Neural cell (in vitro differentiated cells): Measurements from ENCODE around the gene IGF2R. TPM values are rescaled to one million over a fixed set of nuclear protein-coding genes. Genes with fewer than 3 reads are reported as not detected.

Source experiments
- H2AFZ ChIP-seq: fragments of 200-600, 300-800 bp; sonication (generic), shearing (Covaris generic); 2 replicates; pipeline ENCODE4 v1.6.0; 2014; ENCODE audit warnings: low read depth, mild to moderate bottlenecking, antibody characterized with exemption, low read length, moderate library complexity
- H3F3A ChIP-seq: fragments of 200-600 bp; shearing (Covaris generic); 2 replicates; pipeline ENCODE4 v1.6.1; 2016; ENCODE audit warnings: mild to moderate bottlenecking, moderate library complexity, mixed read lengths, antibody characterized with exemption, low read length; ENCODE audit not compliant: insufficient read depth, poor library complexity, severe bottlenecking
- H3K27ac ChIP-seq: fragments of 200-600, 300-800 bp; sonication (generic), shearing (Covaris generic); 2 replicates; pipeline ENCODE4 v1.5.1; 2014; ENCODE audit warnings: mild to moderate bottlenecking, low read length, moderate library complexity
- H3K27me3 ChIP-seq: fragments of 300-800, 200-600 bp; sonication (generic), shearing (Covaris generic); 2 replicates; pipeline ENCODE4 v1.6.0; 2014; ENCODE audit warnings: mild to moderate bottlenecking, low read depth, low read length, moderate library complexity; ENCODE audit not compliant: insufficient read depth
- H3K36me3 ChIP-seq: fragments of 300-800, 200-600 bp; sonication (generic), shearing (Covaris generic); 2 replicates; pipeline ENCODE4 v1.5.1; 2014; ENCODE audit warnings: mild to moderate bottlenecking, antibody characterized with exemption, low read length, moderate library complexity; ENCODE audit not compliant: insufficient read depth
- H3K4me2 ChIP-seq: fragments of 300-800, 200-600 bp; sonication (generic), shearing (Covaris generic); 2 replicates; pipeline ENCODE4 v1.6.0; 2014; ENCODE audit warnings: mild to moderate bottlenecking, low read length
- H3K4me3 ChIP-seq: fragments of 300-800, 200-600 bp; sonication (generic), shearing (Covaris generic); 2 replicates; pipeline ENCODE4 v1.5.1; 2014; ENCODE audit warnings: mild to moderate bottlenecking, low read length, moderate library complexity
- H3K79me2 ChIP-seq: fragments of 200-600 bp; shearing (Covaris generic); replicated peaks from 2 replicates; pipeline ENCODE4 v1.6.0; 2014; ENCODE audit warnings: mild to moderate bottlenecking, low read length, moderate library complexity; ENCODE audit not compliant: insufficient read depth
- H3K9ac ChIP-seq: fragments of 300-800, 200-600 bp; sonication (generic), shearing (Covaris generic); 2 replicates; pipeline ENCODE4 v1.6.1; 2016; ENCODE audit warnings: mild to moderate bottlenecking, low read length, mixed read lengths
- H3K9me2 ChIP-seq: fragments of 200-600 bp; shearing (Covaris generic); 2 replicates; pipeline ENCODE4 v1.6.1; 2016; ENCODE audit warnings: mild to moderate bottlenecking, low read length, mixed read lengths; ENCODE audit not compliant: insufficient read depth
- H3K9me3 ChIP-seq: fragments of 200-600, 300-800 bp; sonication (generic), shearing (Covaris generic); 2 replicates; pipeline ENCODE4 v1.6.1; 2016; ENCODE audit warnings: mild to moderate bottlenecking, mixed run types, low read length, moderate library complexity, mixed read lengths
- H4K20me1 ChIP-seq: fragments of 200-600 bp; shearing (Covaris generic); 2 replicates; pipeline ENCODE4 v1.6.1; 2016; ENCODE audit warnings: mild to moderate bottlenecking, mixed run types; ENCODE audit not compliant: insufficient read depth
- EP300 ChIP-seq: fragments of 450-650 bp; conservative IDR thresholded peaks from 2 replicates; pipeline ENCODE4 v1.6.1; 2014; ENCODE audit warnings: antibody characterized with exemption, mild to moderate bottlenecking, moderate library complexity; ENCODE audit not compliant: poor library complexity, severe bottlenecking
- EZH2 ChIP-seq: fragments of 200-600, 300-800 bp; shearing (Covaris generic), sonication (generic); IDR thresholded peaks from 2 replicates; pipeline ENCODE4 v1.6.1; 2014; ENCODE audit warnings: antibody characterized with exemption, low read length, borderline replicate concordance, mild to moderate bottlenecking; ENCODE audit not compliant: insufficient read depth, poor library complexity, severe bottlenecking
- MXI1 ChIP-seq: fragments of 450-650 bp; conservative IDR thresholded peaks from 2 replicates; pipeline ENCODE4 v1.6.1; 2014; ENCODE audit warnings: antibody characterized with exemption, mild to moderate bottlenecking; ENCODE audit not compliant: poor library complexity, severe bottlenecking
- POLR2AphosphoS5 ChIP-seq: IDR thresholded peaks from 2 replicates; pipeline ENCODE4 v1.6.1; 2012
- RAD21 ChIP-seq: fragments of 450-650 bp; conservative IDR thresholded peaks from 2 replicates; pipeline ENCODE4 v1.6.1; 2014; ENCODE audit warnings: antibody characterized with exemption, mild to moderate bottlenecking, moderate library complexity
- SMC3 ChIP-seq: fragments of 450-650 bp; conservative IDR thresholded peaks from 2 replicates; pipeline ENCODE4 v1.6.1; 2014; ENCODE audit warnings: antibody characterized with exemption, mild to moderate bottlenecking, moderate library complexity; ENCODE audit not compliant: poor library complexity
- TAF1 ChIP-seq: IDR thresholded peaks from 2 replicates; pipeline ENCODE4 v1.6.1; 2012; ENCODE audit warnings: low read depth
- polyA minus RNA-seq: library from RNA; depleted of rRNA, polyadenylated mRNA; stranded (reverse); fragments of >200 nt; gene quantifications from 2 replicates; pipeline ENCODE4 v1.2.3, GENCODE V29; 2014
- polyA plus RNA-seq: library from polyadenylated mRNA; depleted of rRNA; stranded (reverse); fragments of >200 nt; gene quantifications from 2 replicates; pipeline ENCODE4 v1.2.3, GENCODE V29; 2014
- TF ChIP-seq, protein P1 (sequence below): fragments of 450-650 bp; IDR thresholded peaks from 2 replicates; pipeline ENCODE4 v1.5.1; 2014; ENCODE audit warnings: antibody characterized with exemption, mild to moderate bottlenecking, moderate library complexity; ENCODE audit not compliant: poor library complexity, severe bottlenecking
- TF ChIP-seq, protein P2 (sequence below): IDR thresholded peaks from 2 replicates; pipeline ENCODE4 v1.6.1; 2012; ENCODE audit warnings: borderline replicate concordance

IGF2R gene, protein sequence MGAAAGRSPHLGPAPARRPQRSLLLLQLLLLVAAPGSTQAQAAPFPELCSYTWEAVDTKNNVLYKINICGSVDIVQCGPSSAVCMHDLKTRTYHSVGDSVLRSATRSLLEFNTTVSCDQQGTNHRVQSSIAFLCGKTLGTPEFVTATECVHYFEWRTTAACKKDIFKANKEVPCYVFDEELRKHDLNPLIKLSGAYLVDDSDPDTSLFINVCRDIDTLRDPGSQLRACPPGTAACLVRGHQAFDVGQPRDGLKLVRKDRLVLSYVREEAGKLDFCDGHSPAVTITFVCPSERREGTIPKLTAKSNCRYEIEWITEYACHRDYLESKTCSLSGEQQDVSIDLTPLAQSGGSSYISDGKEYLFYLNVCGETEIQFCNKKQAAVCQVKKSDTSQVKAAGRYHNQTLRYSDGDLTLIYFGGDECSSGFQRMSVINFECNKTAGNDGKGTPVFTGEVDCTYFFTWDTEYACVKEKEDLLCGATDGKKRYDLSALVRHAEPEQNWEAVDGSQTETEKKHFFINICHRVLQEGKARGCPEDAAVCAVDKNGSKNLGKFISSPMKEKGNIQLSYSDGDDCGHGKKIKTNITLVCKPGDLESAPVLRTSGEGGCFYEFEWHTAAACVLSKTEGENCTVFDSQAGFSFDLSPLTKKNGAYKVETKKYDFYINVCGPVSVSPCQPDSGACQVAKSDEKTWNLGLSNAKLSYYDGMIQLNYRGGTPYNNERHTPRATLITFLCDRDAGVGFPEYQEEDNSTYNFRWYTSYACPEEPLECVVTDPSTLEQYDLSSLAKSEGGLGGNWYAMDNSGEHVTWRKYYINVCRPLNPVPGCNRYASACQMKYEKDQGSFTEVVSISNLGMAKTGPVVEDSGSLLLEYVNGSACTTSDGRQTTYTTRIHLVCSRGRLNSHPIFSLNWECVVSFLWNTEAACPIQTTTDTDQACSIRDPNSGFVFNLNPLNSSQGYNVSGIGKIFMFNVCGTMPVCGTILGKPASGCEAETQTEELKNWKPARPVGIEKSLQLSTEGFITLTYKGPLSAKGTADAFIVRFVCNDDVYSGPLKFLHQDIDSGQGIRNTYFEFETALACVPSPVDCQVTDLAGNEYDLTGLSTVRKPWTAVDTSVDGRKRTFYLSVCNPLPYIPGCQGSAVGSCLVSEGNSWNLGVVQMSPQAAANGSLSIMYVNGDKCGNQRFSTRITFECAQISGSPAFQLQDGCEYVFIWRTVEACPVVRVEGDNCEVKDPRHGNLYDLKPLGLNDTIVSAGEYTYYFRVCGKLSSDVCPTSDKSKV (N-terminal part only)
- polyA plus RNA-seq (15.0 and 22.6 TPM in 2 replicates), polyA minus RNA-seq (70.0 and 72.6 TPM in 2 replicates)

DNA sequence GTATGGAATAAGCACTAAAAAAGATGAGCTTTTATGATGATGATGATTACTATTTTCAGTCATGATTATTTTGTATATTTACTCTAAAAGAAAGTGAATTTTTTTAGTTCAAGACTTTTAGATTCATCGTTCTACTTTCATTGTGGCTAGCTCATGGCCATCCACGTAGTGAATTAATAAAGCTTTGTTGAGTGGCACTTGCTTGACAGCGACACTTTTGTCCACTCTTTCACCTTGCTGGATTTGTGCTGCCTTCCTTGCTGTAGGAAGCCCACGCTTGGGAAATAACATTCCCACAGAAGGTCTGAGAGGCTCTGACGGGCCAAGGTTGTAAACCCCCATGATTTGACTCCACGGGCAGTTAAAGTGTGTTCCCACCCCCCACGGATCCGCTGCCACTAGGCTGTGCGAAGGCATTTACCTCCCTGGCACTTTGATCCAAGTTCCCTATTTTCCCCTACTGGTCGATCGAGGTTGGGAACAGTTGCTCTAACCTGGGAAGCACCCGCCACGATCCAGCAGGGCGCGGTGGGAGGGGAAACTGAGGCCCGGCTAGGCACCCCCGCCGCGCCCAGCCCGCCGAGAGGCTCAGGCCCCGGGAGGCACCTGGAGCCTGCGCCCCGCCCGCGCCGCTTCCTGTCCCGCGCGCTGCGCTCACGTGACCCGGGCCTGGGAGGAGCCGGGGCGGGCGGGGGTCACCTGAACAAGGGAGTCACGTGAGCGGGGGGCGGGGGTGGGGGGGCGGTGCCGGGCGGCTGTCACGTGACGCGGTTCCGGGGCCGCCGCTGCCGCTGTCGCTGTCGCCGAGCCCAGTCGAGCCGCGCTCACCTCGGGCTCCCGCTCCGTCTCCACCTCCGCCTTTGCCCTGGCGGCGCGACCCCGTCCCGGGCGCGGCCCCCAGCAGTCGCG is at the start of gene IGF2R:
Gene IGF2R (plus strand): TSS at position 788 of the 909 bp plus-strand sequence. CDS start 165 bp downstream, outside the sequence.
- TF ChIP-seq, protein P1, sequence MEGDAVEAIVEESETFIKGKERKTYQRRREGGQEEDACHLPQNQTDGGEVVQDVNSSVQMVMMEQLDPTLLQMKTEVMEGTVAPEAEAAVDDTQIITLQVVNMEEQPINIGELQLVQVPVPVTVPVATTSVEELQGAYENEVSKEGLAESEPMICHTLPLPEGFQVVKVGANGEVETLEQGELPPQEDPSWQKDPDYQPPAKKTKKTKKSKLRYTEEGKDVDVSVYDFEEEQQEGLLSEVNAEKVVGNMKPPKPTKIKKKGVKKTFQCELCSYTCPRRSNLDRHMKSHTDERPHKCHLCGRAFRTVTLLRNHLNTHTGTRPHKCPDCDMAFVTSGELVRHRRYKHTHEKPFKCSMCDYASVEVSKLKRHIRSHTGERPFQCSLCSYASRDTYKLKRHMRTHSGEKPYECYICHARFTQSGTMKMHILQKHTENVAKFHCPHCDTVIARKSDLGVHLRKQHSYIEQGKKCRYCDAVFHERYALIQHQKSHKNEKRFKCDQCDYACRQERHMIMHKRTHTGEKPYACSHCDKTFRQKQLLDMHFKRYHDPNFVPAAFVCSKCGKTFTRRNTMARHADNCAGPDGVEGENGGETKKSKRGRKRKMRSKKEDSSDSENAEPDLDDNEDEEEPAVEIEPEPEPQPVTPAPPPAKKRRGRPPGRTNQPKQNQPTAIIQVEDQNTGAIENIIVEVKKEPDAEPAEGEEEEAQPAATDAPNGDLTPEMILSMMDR = peak; percentile 60
- TF ChIP-seq MXI1 = peak; percentile 64
- TF ChIP-seq TAF1 = no peak
- TF ChIP-seq POLR2AphosphoS5 = peak; percentile 90
- TF ChIP-seq, protein P2, sequence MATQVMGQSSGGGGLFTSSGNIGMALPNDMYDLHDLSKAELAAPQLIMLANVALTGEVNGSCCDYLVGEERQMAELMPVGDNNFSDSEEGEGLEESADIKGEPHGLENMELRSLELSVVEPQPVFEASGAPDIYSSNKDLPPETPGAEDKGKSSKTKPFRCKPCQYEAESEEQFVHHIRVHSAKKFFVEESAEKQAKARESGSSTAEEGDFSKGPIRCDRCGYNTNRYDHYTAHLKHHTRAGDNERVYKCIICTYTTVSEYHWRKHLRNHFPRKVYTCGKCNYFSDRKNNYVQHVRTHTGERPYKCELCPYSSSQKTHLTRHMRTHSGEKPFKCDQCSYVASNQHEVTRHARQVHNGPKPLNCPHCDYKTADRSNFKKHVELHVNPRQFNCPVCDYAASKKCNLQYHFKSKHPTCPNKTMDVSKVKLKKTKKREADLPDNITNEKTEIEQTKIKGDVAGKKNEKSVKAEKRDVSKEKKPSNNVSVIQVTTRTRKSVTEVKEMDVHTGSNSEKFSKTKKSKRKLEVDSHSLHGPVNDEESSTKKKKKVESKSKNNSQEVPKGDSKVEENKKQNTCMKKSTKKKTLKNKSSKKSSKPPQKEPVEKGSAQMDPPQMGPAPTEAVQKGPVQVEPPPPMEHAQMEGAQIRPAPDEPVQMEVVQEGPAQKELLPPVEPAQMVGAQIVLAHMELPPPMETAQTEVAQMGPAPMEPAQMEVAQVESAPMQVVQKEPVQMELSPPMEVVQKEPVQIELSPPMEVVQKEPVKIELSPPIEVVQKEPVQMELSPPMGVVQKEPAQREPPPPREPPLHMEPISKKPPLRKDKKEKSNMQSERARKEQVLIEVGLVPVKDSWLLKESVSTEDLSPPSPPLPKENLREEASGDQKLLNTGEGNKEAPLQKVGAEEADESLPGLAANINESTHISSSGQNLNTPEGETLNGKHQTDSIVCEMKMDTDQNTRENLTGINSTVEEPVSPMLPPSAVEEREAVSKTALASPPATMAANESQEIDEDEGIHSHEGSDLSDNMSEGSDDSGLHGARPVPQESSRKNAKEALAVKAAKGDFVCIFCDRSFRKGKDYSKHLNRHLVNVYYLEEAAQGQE = no peak
- no peak for TF ChIP-seq EP300
- peak; percentile 49 for TF ChIP-seq SMC3
- no peak for TF ChIP-seq EZH2
- TF ChIP-seq RAD21 = peak; percentile 33
- peaks cover 1% of the 10 kb centered on the region for H3K27me3 ChIP-seq
- peak within 1 kb of the TSS; percentile 98 for H2AFZ ChIP-seq

More for the DNA sequence above, at the start of gene IGF2R:
- peak within 1 kb of the TSS; percentile 37 for H3K27ac ChIP-seq
- H3K9me2 ChIP-seq = no peaks in the 10 kb centered on the region
- H3K9ac ChIP-seq = peak within 1 kb of the TSS; percentile 71
- peak within 1 kb of the TSS; percentile 85 for H3K4me3 ChIP-seq
- no peaks in the 10 kb centered on the region for H3K9me3 ChIP-seq
- no peaks in the 10 kb centered on the region for H3F3A ChIP-seq
- H4K20me1 ChIP-seq = peaks cover 6% of the 10 kb centered on the region
- peak within 1 kb of the TSS; percentile 87 for H3K4me2 ChIP-seq
- H3K79me2 ChIP-seq = peaks cover 38% of the 10 kb centered on the region
- H3K36me3 ChIP-seq = no peaks in the 10 kb centered on the region
